CD4-positive, alpha-beta T cell (primary cell): ENCODE results near the gene TRPM4. TPM values are rescaled to one million over a fixed set of nuclear protein-coding genes. Genes with fewer than 3 reads are reported as not detected.
"Not testable (repeated sequence)": the region's sequence is repeated elsewhere in the genome, so short reads cannot be mapped to it uniquely, and the experiment has no call there.

Source experiments
- ATAC-seq: fragments of 200-7000 bp; cut with Tn5 transposase; one replicate; pipeline ENCODE4 v1.10.0; 2022; ENCODE audit warnings: mild to moderate bottlenecking; ENCODE audit not compliant: poor library complexity
- CTCF ChIA-PET: fragments of 350-600 bp; sonication (Branson Sonifier 250); formaldehyde crosslinking; loops from one replicate; lab custom pipeline; 2021; ENCODE audit warnings: antibody characterized with exemption, inconsistent platforms; lab: Charles Lee
- POLR2A ChIA-PET: fragments of 350-600 bp; sonication (Branson Sonifier 250); formaldehyde crosslinking; loops from one replicate; lab custom pipeline; 2021; ENCODE audit warnings: antibody characterized with exemption, inconsistent platforms; lab: Charles Lee
- DNase-seq, 14 experiments: peaks; one replicate each; pipeline ENCODE4 v3.0.0-alpha.2; 2013 to 2020; ENCODE audit warnings: mixed read lengths in 2 of 14
- H3K27ac ChIP-seq, 2 donors: one replicate each; pipeline versions ENCODE4 v1.5.1 to v1.7.0; 2013; ENCODE audit warnings: low read length in 2 of 2, low read depth in 1 of 2, mild to moderate bottlenecking in 1 of 2
- H3K27me3 ChIP-seq, 2 experiments: 1 replicate in 1 of 2; 2 replicates in 1 of 2; pipeline versions ENCODE4 v1.6.1 to v1.7.0; 2013; ENCODE audit warnings: low read length in 2 of 2, control low read depth in 1 of 2, mild to moderate bottlenecking in 1 of 2, moderate library complexity in 1 of 2; ENCODE audit not compliant: insufficient read depth in 2 of 2, control insufficient read depth in 1 of 2
- H3K36me3 ChIP-seq: one replicate; pipeline ENCODE4 v1.6.1; 2013; ENCODE audit warnings: low read length, control low read depth; ENCODE audit not compliant: insufficient read depth
- H3K4me1 ChIP-seq: one replicate; pipeline ENCODE4 v1.6.1; 2013; ENCODE audit warnings: low read length, control low read depth; ENCODE audit not compliant: insufficient read depth
- H3K4me3 ChIP-seq: one replicate; pipeline ENCODE4 v1.5.1; 2013; ENCODE audit warnings: mild to moderate bottlenecking, low read length, moderate library complexity
- H3K9me3 ChIP-seq, 2 experiments: 1 replicate in 1 of 2; 2 replicates in 1 of 2; pipeline versions ENCODE4 v1.6.1 to v1.7.0; 2013; ENCODE audit warnings: low read length in 2 of 2, mild to moderate bottlenecking in 2 of 2, control low read depth in 1 of 2, moderate library complexity in 1 of 2; ENCODE audit not compliant: control insufficient read depth in 1 of 2, insufficient read depth in 1 of 2
- H3K27ac Mint-ChIP-seq: one replicate; pipeline ENCODE4 v1.8.0; 2020; ENCODE audit warnings: mixed read lengths
- H3K27me3 Mint-ChIP-seq: one replicate; pipeline ENCODE4 v1.8.0; 2021; ENCODE audit warnings: mixed read lengths
- H3K36me3 Mint-ChIP-seq: one replicate; pipeline ENCODE4 v1.8.0; 2021; ENCODE audit warnings: low read depth, mixed read lengths
- H3K4me1 Mint-ChIP-seq: one replicate; pipeline ENCODE4 v1.8.0; 2021; ENCODE audit warnings: low read depth, mixed read lengths
- H3K4me3 Mint-ChIP-seq: one replicate; pipeline ENCODE4 v1.8.0; 2020; ENCODE audit warnings: mild to moderate bottlenecking, mixed read lengths
- H3K9me3 Mint-ChIP-seq: one replicate; pipeline ENCODE4 v1.8.0; 2020; ENCODE audit warnings: mixed read lengths
- intact Hi-C, 2 experiments: fragments of 100-400 bp; cut with DNase I in 1 of 2; cut with micrococcal nuclease in 1 of 2; formaldehyde crosslinking; loops; one replicate each; pipeline versions ENCODE4 v1.15.1 to v1.9.0; 2023 to 2025; cut with DNase I, micrococcal nuclease
- total RNA-seq, 174 experiments: library from RNA in 2 of 174; stranded (reverse) in 2 of 174; gene quantifications; one replicate each; pipeline ENCODE4 v1.2.3 and lab custom pipeline; 2021 to 2026
- TF ChIP-seq, protein P1 (sequence below): fragments of 200-600 bp; IDR thresholded peaks from one replicate; pipeline ENCODE4 v1.8.0; 2022; ENCODE audit warnings: antibody characterized with exemption, mild to moderate bottlenecking

TRPM4 gene
- total RNA-seq, 2 experiments from 2014 or later, result not detected

DNA sequence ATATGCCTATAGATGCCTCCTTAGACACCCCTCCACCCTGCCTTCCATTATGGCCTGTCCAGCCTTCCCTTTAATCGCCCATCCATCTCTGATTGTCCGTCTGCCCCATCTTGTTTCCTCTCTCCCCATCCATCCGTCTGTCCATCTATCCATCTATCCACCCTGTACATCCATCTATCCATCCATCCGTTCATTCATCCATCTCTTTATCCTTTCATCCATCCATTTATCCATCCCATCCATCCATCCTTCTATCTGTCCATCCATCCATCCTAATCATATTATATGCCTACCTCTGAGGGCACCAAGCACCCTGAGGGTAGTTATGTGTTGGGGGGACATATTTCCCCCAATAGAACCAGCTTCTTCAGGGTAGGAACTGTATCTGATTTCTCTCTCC, 23.1 kb downstream of the TRPM4 start:
- Mint-ChIP-seq H3K4me1 (peaks cover 3% of the 10 kb centered on the region), H3K36me3 (no peaks in the 10 kb centered on the region), H3K9me3 (peaks cover 2% of the 10 kb centered on the region), H3K27ac (no peak overlapping the region), H3K4me3 (no peak overlapping the region), H3K27me3 (no peaks in the 10 kb centered on the region)
- POLR2A ChIA-PET, result no interaction called here
- Histone ChIP-seq H3K9me3 (peaks cover 0 to 28% of the 10 kb centered on the region in 2 experiments), H3K27ac (no peak overlapping the region), H3K4me3 (no peak overlapping the region), H3K36me3 (no peaks in the 10 kb centered on the region), H3K4me1 (no peaks in the 10 kb centered on the region), H3K27me3 (no peaks in the 10 kb centered on the region)
- DNase-seq (no peak), ATAC-seq (no peak)
- CTCF ChIA-PET, result no interaction called here
- intact Hi-C loops, result no loop called here
- TF ChIP-seq, protein P1, sequence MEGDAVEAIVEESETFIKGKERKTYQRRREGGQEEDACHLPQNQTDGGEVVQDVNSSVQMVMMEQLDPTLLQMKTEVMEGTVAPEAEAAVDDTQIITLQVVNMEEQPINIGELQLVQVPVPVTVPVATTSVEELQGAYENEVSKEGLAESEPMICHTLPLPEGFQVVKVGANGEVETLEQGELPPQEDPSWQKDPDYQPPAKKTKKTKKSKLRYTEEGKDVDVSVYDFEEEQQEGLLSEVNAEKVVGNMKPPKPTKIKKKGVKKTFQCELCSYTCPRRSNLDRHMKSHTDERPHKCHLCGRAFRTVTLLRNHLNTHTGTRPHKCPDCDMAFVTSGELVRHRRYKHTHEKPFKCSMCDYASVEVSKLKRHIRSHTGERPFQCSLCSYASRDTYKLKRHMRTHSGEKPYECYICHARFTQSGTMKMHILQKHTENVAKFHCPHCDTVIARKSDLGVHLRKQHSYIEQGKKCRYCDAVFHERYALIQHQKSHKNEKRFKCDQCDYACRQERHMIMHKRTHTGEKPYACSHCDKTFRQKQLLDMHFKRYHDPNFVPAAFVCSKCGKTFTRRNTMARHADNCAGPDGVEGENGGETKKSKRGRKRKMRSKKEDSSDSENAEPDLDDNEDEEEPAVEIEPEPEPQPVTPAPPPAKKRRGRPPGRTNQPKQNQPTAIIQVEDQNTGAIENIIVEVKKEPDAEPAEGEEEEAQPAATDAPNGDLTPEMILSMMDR, result no peak

DNA sequence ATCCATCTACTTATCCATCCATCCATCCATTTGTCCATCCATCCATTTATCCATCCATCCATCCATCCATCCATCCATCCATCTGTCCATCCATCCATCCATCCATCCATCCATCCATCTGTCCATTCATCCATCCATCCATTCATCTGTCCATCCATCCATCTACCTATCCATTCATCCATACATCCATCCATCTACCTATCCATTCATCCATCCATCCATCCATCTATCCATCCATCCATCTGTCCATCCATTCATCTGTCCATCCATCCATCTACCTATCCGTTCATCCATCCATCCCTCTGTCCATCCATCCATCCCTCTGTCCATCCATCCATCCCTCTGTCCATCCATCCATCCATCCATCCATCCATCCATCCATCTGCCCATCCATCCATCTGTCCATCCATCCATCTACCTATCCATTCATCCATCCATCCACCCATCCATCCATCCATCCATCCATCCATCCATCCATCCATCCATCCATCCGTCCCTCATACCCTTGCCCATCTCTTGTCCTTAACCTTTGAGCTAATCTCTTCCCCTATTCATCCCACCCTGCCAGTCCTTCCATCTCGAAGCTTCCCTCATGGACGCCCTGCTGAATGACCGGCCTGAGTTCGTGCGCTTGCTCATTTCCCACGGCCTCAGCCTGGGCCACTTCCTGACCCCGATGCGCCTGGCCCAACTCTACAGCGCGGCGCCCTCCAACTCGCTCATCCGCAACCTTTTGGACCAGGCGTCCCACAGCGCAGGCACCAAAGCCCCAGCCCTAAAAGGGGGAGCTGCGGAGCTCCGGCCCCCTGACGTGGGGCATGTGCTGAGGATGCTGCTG, 24.6 kb downstream of the TRPM4 start:
- H3K27ac ChIP-seq, ATAC-seq, H3K27me3 ChIP-seq, intact Hi-C loops, H3K4me3 ChIP-seq, H3K36me3 Mint-ChIP-seq, H3K4me3 Mint-ChIP-seq, H3K4me1 Mint-ChIP-seq, DNase-seq, H3K36me3 ChIP-seq, H3K9me3 Mint-ChIP-seq, H3K27ac Mint-ChIP-seq, H3K27me3 Mint-ChIP-seq, CTCF ChIA-PET, H3K4me1 ChIP-seq: not testable (repeated sequence)
- peaks cover 0 to 31% of the 10 kb centered on the region in 2 experiments for H3K9me3 ChIP-seq
- POLR2A ChIA-PET, result interaction anchor here (0.5 kb wide), 1 partner anchor 21 kb away, joined by 3 read pairs; no protein-coding TSS in a partner anchor

DNA sequence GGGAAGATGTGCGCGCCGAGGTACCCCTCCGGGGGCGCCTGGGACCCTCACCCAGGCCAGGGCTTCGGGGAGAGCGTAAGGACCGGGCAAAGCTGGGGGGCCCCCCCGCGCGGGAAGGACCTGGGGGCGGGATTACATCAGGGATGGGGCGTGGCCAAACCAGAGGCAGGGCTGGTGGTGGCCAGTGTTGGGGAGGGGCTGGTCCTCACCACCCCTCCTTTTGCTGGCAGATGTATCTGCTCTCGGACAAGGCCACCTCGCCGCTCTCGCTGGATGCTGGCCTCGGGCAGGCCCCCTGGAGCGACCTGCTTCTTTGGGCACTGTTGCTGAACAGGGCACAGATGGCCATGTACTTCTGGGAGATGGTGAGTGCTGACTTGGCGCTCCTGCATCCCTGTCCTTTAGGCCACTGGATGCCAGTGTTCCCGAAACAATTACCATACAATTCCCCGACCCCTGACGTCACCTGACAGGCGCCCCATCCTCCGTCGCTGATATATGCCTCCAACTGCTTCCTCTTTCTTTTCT, 25.3 kb downstream of the TRPM4 start:
- Histone ChIP-seq H3K27ac (no peak overlapping the region), H3K4me1 (no peaks in the 10 kb centered on the region), H3K27me3 (no peaks in the 10 kb centered on the region), H3K36me3 (no peaks in the 10 kb centered on the region), H3K9me3 (peaks cover 0 to 31% of the 10 kb centered on the region in 2 experiments), H3K4me3 (no peak overlapping the region)
- TF ChIP-seq, protein P1, result no peak
- intact Hi-C loops, result no loop called here
- ChIA-PET CTCF (no interaction called here), POLR2A (no interaction called here)
- H3K4me1 Mint-ChIP-seq, result peaks cover 6% of the 10 kb centered on the region
- H3K4me3 Mint-ChIP-seq, result no peak overlapping the region
- H3K36me3 Mint-ChIP-seq, result no peaks in the 10 kb centered on the region
- H3K27me3 Mint-ChIP-seq, result no peaks in the 10 kb centered on the region
- H3K27ac Mint-ChIP-seq, result no peak overlapping the region
- no peak for DNase-seq
- peaks cover 2% of the 10 kb centered on the region for H3K9me3 Mint-ChIP-seq
- ATAC-seq, result no peak
